GM12878 (cell line): ENCODE results near the gene CNTNAP5. TPM values are rescaled to one million over a fixed set of nuclear protein-coding genes. Genes with fewer than 3 reads are reported as not detected.

ENCODE experiments used
- HDGF ChIP-seq: fragments of 450-650 bp; IDR thresholded peaks from 2 replicates; pipeline ENCODE4 v1.6.1; 2016; ENCODE audit warnings: antibody characterized with exemption
- KLF5 ChIP-seq: fragments of 450-650 bp; IDR thresholded peaks from 2 replicates; pipeline ENCODE4 v1.6.1; 2014; ENCODE audit warnings: mild to moderate bottlenecking; ENCODE audit not compliant: partially characterized antibody
- SUPT20H ChIP-seq: IDR thresholded peaks from 2 replicates; pipeline ENCODE4 v1.6.1; 2011; ENCODE audit warnings: low read depth, mild to moderate bottlenecking, low read length, moderate library complexity, borderline replicate concordance; ENCODE audit not compliant: control insufficient read depth
- polyA plus RNA-seq, 11 experiments: library from polyadenylated mRNA; depleted of rRNA in 4 of 11; unstranded in 6 of 11; stranded (reverse) in 5 of 11; fragments of >200 nt; fragmentation: Nextera tagmentation in 4 of 11; fragmentation: Illumina TruSeq in 1 of 11; extraction: Ambion mirVana in 4 of 11; extraction: Trizol in 1 of 11; gene quantifications; 1 replicate in 1 of 11; 2 replicates in 10 of 11; pipeline versions ENCODE4 v1.2.1 to v1.2.3, GENCODE V29; 2011 to 2016; ENCODE audit warnings: inconsistent platforms in 2 of 11, missing spikeins in 2 of 11, low read depth in 1 of 11
- total RNA-seq, 4 experiments: library from RNA; depleted of rRNA in 3 of 4; stranded (reverse); fragments of >200 nt in 3 of 4; fragmentation: Illumina TruSeq in 1 of 4; extraction: Trizol in 1 of 4; gene quantifications; 2 replicates each; pipeline versions ENCODE4 v1.2.1 to v1.2.3, GENCODE V29; 2013 to 2021
- TF ChIP-seq, protein P1 (sequence below): fragments of 450-650 bp; IDR thresholded peaks from 2 replicates; pipeline ENCODE4 v1.6.1; 2016; ENCODE audit warnings: mild to moderate bottlenecking, moderate library complexity, borderline replicate concordance
- TF ChIP-seq, protein P2 (sequence below): IDR thresholded peaks from 2 replicates; pipeline ENCODE4 v1.6.1; 2011; ENCODE audit warnings: low read depth, mild to moderate bottlenecking, low read length, moderate library complexity, borderline replicate concordance; ENCODE audit errors: extremely low read depth
- TF ChIP-seq, protein P3 (sequence below): fragments of 450-650 bp; IDR thresholded peaks from 2 replicates; pipeline ENCODE4 v1.6.1; 2017; ENCODE audit warnings: low read depth, mild to moderate bottlenecking, moderate library complexity
- TF ChIP-seq, protein P4 (sequence below): fragments of 450-650 bp; IDR thresholded peaks from 2 replicates; pipeline ENCODE4 v1.6.1; 2017; ENCODE audit warnings: borderline replicate concordance
- TF ChIP-seq, protein P5 (sequence below): IDR thresholded peaks from 2 replicates; pipeline ENCODE4 v1.6.1; 2011; ENCODE audit warnings: mild to moderate bottlenecking, low read depth, low read length, moderate library complexity; ENCODE audit not compliant: insufficient replicate concordance

Gene CNTNAP5
- total and polyA plus RNA-seq, 10 of the 15 experiments (the other 5 are each of a cell fraction or from before 2014, with no cell fraction given), result not detected

DNA sequence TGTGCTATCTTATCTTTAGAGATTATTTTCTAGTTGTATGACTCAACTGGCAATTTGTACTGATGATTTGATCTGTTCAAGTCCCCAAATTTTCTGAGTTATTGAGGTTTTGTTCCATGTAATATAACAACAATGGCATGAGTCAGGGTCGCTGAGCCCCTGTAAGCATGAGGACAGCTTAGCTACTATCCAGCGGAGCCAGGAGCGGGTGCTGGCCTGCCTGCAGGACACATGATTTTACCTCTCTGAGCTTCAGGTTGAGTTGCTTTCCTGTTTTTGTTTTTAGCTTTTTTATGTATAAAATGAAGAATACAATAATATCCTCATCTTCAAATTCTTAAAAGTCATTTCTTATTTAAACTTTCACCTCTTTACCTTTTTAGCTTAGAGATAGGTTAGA, 561.1 kb downstream of the CNTNAP5 start (continued):
- TF ChIP-seq, protein P1, sequence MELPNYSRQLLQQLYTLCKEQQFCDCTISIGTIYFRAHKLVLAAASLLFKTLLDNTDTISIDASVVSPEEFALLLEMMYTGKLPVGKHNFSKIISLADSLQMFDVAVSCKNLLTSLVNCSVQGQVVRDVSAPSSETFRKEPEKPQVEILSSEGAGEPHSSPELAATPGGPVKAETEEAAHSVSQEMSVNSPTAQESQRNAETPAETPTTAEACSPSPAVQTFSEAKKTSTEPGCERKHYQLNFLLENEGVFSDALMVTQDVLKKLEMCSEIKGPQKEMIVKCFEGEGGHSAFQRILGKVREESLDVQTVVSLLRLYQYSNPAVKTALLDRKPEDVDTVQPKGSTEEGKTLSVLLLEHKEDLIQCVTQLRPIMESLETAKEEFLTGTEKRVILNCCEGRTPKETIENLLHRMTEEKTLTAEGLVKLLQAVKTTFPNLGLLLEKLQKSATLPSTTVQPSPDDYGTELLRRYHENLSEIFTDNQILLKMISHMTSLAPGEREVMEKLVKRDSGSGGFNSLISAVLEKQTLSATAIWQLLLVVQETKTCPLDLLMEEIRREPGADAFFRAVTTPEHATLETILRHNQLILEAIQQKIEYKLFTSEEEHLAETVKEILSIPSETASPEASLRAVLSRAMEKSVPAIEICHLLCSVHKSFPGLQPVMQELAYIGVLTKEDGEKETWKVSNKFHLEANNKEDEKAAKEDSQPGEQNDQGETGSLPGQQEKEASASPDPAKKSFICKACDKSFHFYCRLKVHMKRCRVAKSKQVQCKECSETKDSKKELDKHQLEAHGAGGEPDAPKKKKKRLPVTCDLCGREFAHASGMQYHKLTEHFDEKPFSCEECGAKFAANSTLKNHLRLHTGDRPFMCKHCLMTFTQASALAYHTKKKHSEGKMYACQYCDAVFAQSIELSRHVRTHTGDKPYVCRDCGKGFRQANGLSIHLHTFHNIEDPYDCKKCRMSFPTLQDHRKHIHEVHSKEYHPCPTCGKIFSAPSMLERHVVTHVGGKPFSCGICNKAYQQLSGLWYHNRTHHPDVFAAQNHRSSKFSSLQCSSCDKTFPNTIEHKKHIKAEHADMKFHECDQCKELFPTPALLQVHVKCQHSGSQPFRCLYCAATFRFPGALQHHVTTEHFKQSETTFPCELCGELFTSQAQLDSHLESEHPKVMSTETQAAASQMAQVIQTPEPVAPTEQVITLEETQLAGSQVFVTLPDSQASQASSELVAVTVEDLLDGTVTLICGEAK, result no peak
- TF ChIP-seq SUPT20H, result no peak
- TF ChIP-seq HDGF, result no peak
- TF ChIP-seq, protein P2, sequence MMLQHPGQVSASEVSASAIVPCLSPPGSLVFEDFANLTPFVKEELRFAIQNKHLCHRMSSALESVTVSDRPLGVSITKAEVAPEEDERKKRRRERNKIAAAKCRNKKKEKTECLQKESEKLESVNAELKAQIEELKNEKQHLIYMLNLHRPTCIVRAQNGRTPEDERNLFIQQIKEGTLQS, result no peak
- TF ChIP-seq KLF5, result no peak
- TF ChIP-seq, protein P3, sequence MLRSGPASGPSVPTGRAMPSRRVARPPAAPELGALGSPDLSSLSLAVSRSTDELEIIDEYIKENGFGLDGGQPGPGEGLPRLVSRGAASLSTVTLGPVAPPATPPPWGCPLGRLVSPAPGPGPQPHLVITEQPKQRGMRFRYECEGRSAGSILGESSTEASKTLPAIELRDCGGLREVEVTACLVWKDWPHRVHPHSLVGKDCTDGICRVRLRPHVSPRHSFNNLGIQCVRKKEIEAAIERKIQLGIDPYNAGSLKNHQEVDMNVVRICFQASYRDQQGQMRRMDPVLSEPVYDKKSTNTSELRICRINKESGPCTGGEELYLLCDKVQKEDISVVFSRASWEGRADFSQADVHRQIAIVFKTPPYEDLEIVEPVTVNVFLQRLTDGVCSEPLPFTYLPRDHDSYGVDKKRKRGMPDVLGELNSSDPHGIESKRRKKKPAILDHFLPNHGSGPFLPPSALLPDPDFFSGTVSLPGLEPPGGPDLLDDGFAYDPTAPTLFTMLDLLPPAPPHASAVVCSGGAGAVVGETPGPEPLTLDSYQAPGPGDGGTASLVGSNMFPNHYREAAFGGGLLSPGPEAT, result no peak
- TF ChIP-seq, protein P4, sequence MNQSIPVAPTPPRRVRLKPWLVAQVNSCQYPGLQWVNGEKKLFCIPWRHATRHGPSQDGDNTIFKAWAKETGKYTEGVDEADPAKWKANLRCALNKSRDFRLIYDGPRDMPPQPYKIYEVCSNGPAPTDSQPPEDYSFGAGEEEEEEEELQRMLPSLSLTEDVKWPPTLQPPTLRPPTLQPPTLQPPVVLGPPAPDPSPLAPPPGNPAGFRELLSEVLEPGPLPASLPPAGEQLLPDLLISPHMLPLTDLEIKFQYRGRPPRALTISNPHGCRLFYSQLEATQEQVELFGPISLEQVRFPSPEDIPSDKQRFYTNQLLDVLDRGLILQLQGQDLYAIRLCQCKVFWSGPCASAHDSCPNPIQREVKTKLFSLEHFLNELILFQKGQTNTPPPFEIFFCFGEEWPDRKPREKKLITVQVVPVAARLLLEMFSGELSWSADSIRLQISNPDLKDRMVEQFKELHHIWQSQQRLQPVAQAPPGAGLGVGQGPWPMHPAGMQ, result no peak
- TF ChIP-seq, protein P5, sequence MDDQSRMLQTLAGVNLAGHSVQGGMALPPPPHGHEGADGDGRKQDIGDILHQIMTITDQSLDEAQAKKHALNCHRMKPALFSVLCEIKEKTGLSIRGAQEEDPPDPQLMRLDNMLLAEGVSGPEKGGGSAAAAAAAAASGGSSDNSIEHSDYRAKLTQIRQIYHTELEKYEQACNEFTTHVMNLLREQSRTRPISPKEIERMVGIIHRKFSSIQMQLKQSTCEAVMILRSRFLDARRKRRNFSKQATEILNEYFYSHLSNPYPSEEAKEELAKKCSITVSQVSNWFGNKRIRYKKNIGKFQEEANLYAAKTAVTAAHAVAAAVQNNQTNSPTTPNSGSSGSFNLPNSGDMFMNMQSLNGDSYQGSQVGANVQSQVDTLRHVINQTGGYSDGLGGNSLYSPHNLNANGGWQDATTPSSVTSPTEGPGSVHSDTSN, result no peak
